Body of pancreas (tissue), 4 donors: ENCODE results near the gene MRPS18B. TPM values are rescaled to one million over a fixed set of nuclear protein-coding genes. Genes with fewer than 3 reads are reported as not detected.

Experiments
- ATAC-seq: fragments of 150-250 bp; one replicate; pipeline ENCODE4 v1.9.1; 2016
- DNase-seq, 4 donors: peaks; one replicate each; pipeline ENCODE4 v3.0.0-alpha.2; 2019
- H3K27ac ChIP-seq, 4 donors: fragments of 200-600 bp; sonication (generic); 1 replicate in 3 of 4; 2 replicates in 1 of 4; pipeline versions ENCODE4 v1.5.1 to v1.6.1; 2016 to 2019; ENCODE audit warnings: mild to moderate bottlenecking in 1 of 4, mixed read lengths in 1 of 4, moderate library complexity in 1 of 4
- H3K27me3 ChIP-seq, 2 donors: fragments of 200-600 bp; sonication (generic); one replicate each; pipeline ENCODE4 v1.6.0; 2016; ENCODE audit warnings: mild to moderate bottlenecking in 1 of 2
- H3K36me3 ChIP-seq, 2 donors: fragments of 200-600 bp; sonication (generic); replicated peaks in 1 of 2; 2 replicates each; pipeline ENCODE4 v1.5.1; 2016; ENCODE audit warnings: low read depth in 2 of 2; ENCODE audit not compliant: insufficient read depth in 1 of 2
- H3K4me1 ChIP-seq: fragments of 200-600 bp; sonication (generic); one replicate; pipeline ENCODE4 v1.6.0; 2016
- H3K4me3 ChIP-seq, 2 donors: fragments of 200-600 bp; sonication (generic); 1 replicate in 1 of 2; 2 replicates in 1 of 2; pipeline ENCODE4 v1.5.1; 2016 to 2019
- H3K9me3 ChIP-seq, 3 donors: fragments of 200-600 bp; sonication (generic); 1 replicate in 2 of 3; 2 replicates in 1 of 3; pipeline ENCODE4 v1.5.1; 2016
- CTCF ChIP-seq, 7 experiments: fragments of 450-650 bp in 4 of 7; fragments of 200-600 bp in 3 of 7; sonication (generic) in 3 of 7; IDR thresholded peaks; one replicate each; pipeline ENCODE4 v1.5.1; 2016 to 2019; ENCODE audit warnings: antibody characterized with exemption in 7 of 7
- POLR2A ChIP-seq, 3 donors: fragments of 450-650 bp; IDR thresholded peaks; one replicate each; pipeline ENCODE4 v1.6.1; 2016; ENCODE audit warnings: antibody characterized with exemption in 3 of 3, mild to moderate bottlenecking in 2 of 3
- WGBS, 2 donors: methylation state at CpG; one replicate each; pipeline ENCODE4 v1.1.5; 2017; 5-methylcytosine and 5-hydroxymethylcytosine counted together
- intact Hi-C: fragments of 100-400 bp; cut with DNase I; formaldehyde crosslinking; loops from one replicate; pipeline ENCODE4 v1.15.1; 2023
- total RNA-seq, 2 donors: library from RNA; depleted of rRNA; stranded (reverse); fragments of >200 nt; gene quantifications; one replicate each; pipeline ENCODE4 v1.1.0, GENCODE V29; 2016

MRPS18B gene
- total RNA-seq, 2 donors from 2014 or later, result 26.4 to 35.5 TPM

GRCh38 chr6:30571075-30571761 is 46.4 kb upstream of the MRPS18B start, which contains the start of gene ABCF1:
Gene ABCF1 (plus strand): TSS chr6:30571442. CDS start chr6:30571488, 46 bp downstream.
- Histone ChIP-seq H3K9me3 (no peaks in the 10 kb centered on the region), H3K4me3 (peak within 1 kb of the TSS; percentile 47 to 62), H3K36me3 (no peaks in the 10 kb centered on the region), H3K4me1 (peaks cover 42% of the 10 kb centered on the region), H3K27me3 (no peaks in the 10 kb centered on the region), H3K27ac (peak within 1 kb of the TSS; percentile 70 to 94 (median 84))
- ATAC-seq (peak; percentile 98), DNase-seq (peak; percentile 98 to 99 (median 99))
- 0 to 1% methylated on average over 38 to 59 of the region's 59 CpGs for WGBS, 2 donors
- intact Hi-C loops, result no loop called here
- TF ChIP-seq POLR2A (IDR thresholded peaks at IDR 0.05), result peak; percentile 75 to 92 (median 88)
- no peak for TF ChIP-seq CTCF (IDR thresholded peaks at IDR 0.05)

- Histone ChIP-seq H3K4me3 (peak overlapping the region; percentile 47 to 62), H3K36me3 (no peaks in the 10 kb centered on the region), H3K9me3 (no peaks in the 10 kb centered on the region), H3K27ac (peak overlapping the region; percentile 70 to 94 (median 84)), H3K27me3 (no peaks in the 10 kb centered on the region), H3K4me1 (peaks cover 41% of the 10 kb centered on the region)
- TF ChIP-seq CTCF (IDR thresholded peaks at IDR 0.05) (no peak), POLR2A (IDR thresholded peaks at IDR 0.05) (no peak)
- ATAC-seq (no peak), DNase-seq (no peak)
- intact Hi-C loops, result no loop called here
- 1 to 2% methylated on average over 8 of the region's 8 CpGs for WGBS, 2 donors
Measured at GRCh38 chr6:30571762-30572082, 45.9 kb upstream of the MRPS18B start.

GRCh38 chr6:30572148-30572547 is 45.5 kb upstream of the MRPS18B start:
- H3K27ac ChIP-seq, result peak overlapping the region in 3 of 4 donors; percentile 70 to 94 (median 88)
- H3K27me3 ChIP-seq, result no peaks in the 10 kb centered on the region
- no peak for DNase-seq
- H3K4me3 ChIP-seq, result peak overlapping the region in 1 of 2 donors; percentile 62
- TF ChIP-seq POLR2A (IDR thresholded peaks at IDR 0.05), result no peak
- no peak for TF ChIP-seq CTCF (IDR thresholded peaks at IDR 0.05)
- ATAC-seq, result no peak
- no peaks in the 10 kb centered on the region for H3K9me3 ChIP-seq
- intact Hi-C loops, result no loop called here
- H3K36me3 ChIP-seq, result no peaks in the 10 kb centered on the region
- peaks cover 41% of the 10 kb centered on the region for H3K4me1 ChIP-seq

- no peak overlapping the region for H3K4me3 ChIP-seq
- no peaks in the 10 kb centered on the region for H3K9me3 ChIP-seq
- no peak for DNase-seq
Measured at GRCh38 chr6:30573113-30573512, 44.5 kb upstream of the MRPS18B start.

More at GRCh38 chr6:30573113-30573512, 44.5 kb upstream of the MRPS18B start:
- Histone ChIP-seq H3K4me1 (peaks cover 41% of the 10 kb centered on the region), H3K36me3 (peaks cover 2 to 6% of the 10 kb centered on the region in 2 donors), H3K27ac (no peak overlapping the region), H3K27me3 (no peaks in the 10 kb centered on the region)
- intact Hi-C loops, result no loop called here
- 20 to 23% methylated on average over 4 of the region's 4 CpGs for WGBS, 2 donors
- TF ChIP-seq POLR2A (IDR thresholded peaks at IDR 0.05) (no peak), CTCF (IDR thresholded peaks at IDR 0.05) (no peak)
- no peak for ATAC-seq
